Suprapubic skin (tissue), 4 donors: ENCODE data around the gene FKBP4. TPM values are rescaled to one million over a fixed set of nuclear protein-coding genes. Genes with fewer than 3 reads are reported as not detected.

Experiments
- DNase-seq, 2 donors: peaks; one replicate each; pipeline ENCODE4 v3.0.0-alpha.2; 2019; ENCODE audit warnings: low spot score in 2 of 2
- H3K27ac ChIP-seq: fragments of 200-600 bp; sonication (generic); one replicate; pipeline ENCODE4 v1.5.1; 2019
- H3K27me3 ChIP-seq: fragments of 200-600 bp; sonication (generic); one replicate; pipeline ENCODE4 v1.5.1; 2019
- H3K36me3 ChIP-seq: fragments of 200-600 bp; sonication (generic); one replicate; pipeline ENCODE4 v1.5.1; 2019
- H3K4me1 ChIP-seq: fragments of 200-600 bp; sonication (generic); one replicate; pipeline ENCODE4 v1.5.1; 2019
- H3K4me3 ChIP-seq: fragments of 200-600 bp; sonication (generic); one replicate; pipeline ENCODE4 v1.5.1; 2019; ENCODE audit warnings: mild to moderate bottlenecking
- H3K9me3 ChIP-seq: fragments of 200-600 bp; sonication (generic); one replicate; pipeline ENCODE4 v1.5.1; 2019
- CTCF ChIP-seq, 2 donors: fragments of 200-600 bp in 1 of 2; fragments of 450-650 bp in 1 of 2; sonication (generic) in 1 of 2; IDR thresholded peaks; one replicate each; pipeline ENCODE4 v1.5.1; 2016 to 2019; ENCODE audit warnings: antibody characterized with exemption in 2 of 2, mild to moderate bottlenecking in 1 of 2, moderate library complexity in 1 of 2
- EP300 ChIP-seq: sonication (generic); formaldehyde crosslinking; IDR thresholded peaks from one replicate; pipeline ENCODE4 v1.6.1; 2017; ENCODE audit warnings: antibody characterized with exemption
- POLR2A ChIP-seq, 2 donors: fragments of 450-650 bp; IDR thresholded peaks; one replicate each; pipeline ENCODE4 v1.6.1; 2017; ENCODE audit warnings: antibody characterized with exemption in 2 of 2, mild to moderate bottlenecking in 2 of 2, moderate library complexity in 2 of 2
- POLR2AphosphoS5 ChIP-seq, 3 donors: sonication (generic); formaldehyde crosslinking; IDR thresholded peaks; one replicate each; pipeline ENCODE4 v1.6.1; 2017; ENCODE audit warnings: antibody characterized with exemption in 3 of 3
- WGBS: methylation state at CpG from one replicate; pipeline ENCODE4 v1.1.5; 2018; 5-methylcytosine and 5-hydroxymethylcytosine counted together
- total RNA-seq, 4 donors: library from RNA; depleted of rRNA; stranded (reverse); fragments of >200 nt; gene quantifications; one replicate each; pipeline ENCODE4 v1.1.0, GENCODE V29; 2016

Gene FKBP4
- total RNA-seq, 4 donors from 2014 or later = 54.3 to 65.6 (median 59.5) TPM

- Histone ChIP-seq H3K27me3 (no peaks in the 10 kb centered on the region), H3K9me3 (no peaks in the 10 kb centered on the region), H3K36me3 (no peaks in the 10 kb centered on the region), H3K4me3 (no peak overlapping the region), H3K27ac (no peak overlapping the region), H3K4me1 (no peaks in the 10 kb centered on the region)
- TF ChIP-seq CTCF (IDR thresholded peaks at IDR 0.05) (no peak), POLR2A (IDR thresholded peaks at IDR 0.05) (no peak), EP300 (no peak), POLR2AphosphoS5 (IDR thresholded peaks at IDR 0.05) (no peak)
- DNase-seq = no peak
- 64% methylated on average over 4 of the region's 4 CpGs for WGBS
Observed at GRCh38 chr12:2772370-2772769, 22.4 kb upstream of the FKBP4 start.

DNA sequence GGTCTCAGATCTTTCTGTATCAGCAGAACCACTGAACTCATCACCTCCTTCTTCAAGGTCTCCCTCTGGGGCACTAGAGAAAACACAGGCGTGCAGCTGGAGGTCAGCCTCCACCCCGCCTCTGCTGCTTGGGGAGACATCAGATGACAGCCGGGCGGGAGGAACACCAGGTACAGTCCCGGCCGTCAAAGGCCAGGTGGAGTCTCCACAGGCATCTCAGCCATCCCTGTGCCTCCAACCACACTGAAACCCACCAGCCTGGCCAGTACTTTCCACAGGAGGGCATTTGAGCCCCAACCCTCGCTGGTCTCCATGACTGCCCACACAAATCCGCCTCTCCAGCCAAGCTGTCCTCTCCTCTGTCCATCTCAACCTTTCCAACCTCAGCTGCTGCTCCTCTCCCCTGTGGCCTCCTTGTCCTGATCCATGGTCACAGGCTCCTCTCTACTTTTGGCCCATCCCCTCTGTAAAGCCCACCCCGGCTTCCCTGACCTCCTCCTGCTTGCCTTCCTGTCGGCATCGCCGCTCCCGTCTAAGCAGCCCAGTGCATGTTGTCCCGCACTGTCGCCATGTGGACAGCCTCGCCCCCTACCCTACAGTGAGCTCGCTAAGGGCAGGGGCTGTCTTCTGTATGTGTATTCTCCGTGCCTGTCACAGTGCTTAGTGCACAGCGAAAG lies 21.4 kb upstream of the FKBP4 start:
- no peaks in the 10 kb centered on the region for H3K27me3 ChIP-seq
- TF ChIP-seq POLR2AphosphoS5 (IDR thresholded peaks at IDR 0.05) = no peak
- TF ChIP-seq CTCF (IDR thresholded peaks at IDR 0.05) = no peak
- no peak for TF ChIP-seq POLR2A (IDR thresholded peaks at IDR 0.05)
- TF ChIP-seq EP300 = no peak
- WGBS = 90% methylated on average over 17 of the region's 19 CpGs
- H3K27ac ChIP-seq = no peak overlapping the region
- H3K9me3 ChIP-seq = no peaks in the 10 kb centered on the region
- H3K4me3 ChIP-seq = no peak overlapping the region
- H3K36me3 ChIP-seq = no peaks in the 10 kb centered on the region
- no peaks in the 10 kb centered on the region for H3K4me1 ChIP-seq
- DNase-seq = no peak

- Histone ChIP-seq H3K27me3 (no peaks in the 10 kb centered on the region), H3K4me1 (no peaks in the 10 kb centered on the region), H3K4me3 (no peak overlapping the region), H3K27ac (no peak overlapping the region), H3K9me3 (no peaks in the 10 kb centered on the region), H3K36me3 (no peaks in the 10 kb centered on the region)
- 86% methylated on average over 7 of the region's 8 CpGs for WGBS
- TF ChIP-seq CTCF (IDR thresholded peaks at IDR 0.05) = no peak
- no peak for TF ChIP-seq POLR2A (IDR thresholded peaks at IDR 0.05)
- no peak for TF ChIP-seq POLR2AphosphoS5 (IDR thresholded peaks at IDR 0.05)
- no peak for TF ChIP-seq EP300
- no peak for DNase-seq
Observed at GRCh38 chr12:2775431-2775830, 19.3 kb upstream of the FKBP4 start.

DNA sequence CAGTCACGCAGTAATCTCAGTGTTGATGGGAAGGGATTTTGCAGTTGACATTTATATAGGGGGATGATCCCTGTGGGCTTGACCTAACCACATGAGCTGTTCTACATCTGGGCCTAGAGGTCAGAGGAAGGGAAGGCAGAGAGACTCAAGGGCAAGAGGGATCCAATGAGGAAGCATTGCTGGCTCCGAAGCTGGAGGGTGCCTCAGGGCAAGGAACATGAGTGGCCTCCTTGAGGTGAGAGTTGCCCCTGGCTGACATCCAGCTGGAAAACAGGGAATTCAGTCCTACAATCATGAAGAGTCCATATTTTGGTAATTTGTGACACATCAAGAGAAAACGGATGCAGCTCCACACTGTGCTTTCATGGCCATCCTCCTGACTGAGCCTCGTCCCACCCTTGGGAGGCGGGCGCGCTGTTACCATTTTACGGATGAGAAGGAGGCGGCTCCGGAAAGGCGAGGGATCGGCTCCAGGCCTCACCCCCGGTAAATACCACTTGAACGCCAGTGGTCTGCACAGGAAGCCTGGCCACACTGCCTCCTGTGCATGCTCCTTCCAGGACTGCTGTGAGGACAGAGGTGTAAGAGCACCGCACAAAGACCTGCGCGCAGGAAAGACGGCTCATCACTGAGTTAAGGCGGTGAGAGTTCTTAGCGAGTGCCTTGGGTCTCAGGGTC lies 18.5 kb upstream of the FKBP4 start:
- no peaks in the 10 kb centered on the region for H3K9me3 ChIP-seq
- no peak overlapping the region for H3K4me3 ChIP-seq
- H3K27ac ChIP-seq = no peak overlapping the region
- no peak for DNase-seq
- no peaks in the 10 kb centered on the region for H3K4me1 ChIP-seq
- WGBS = 86% methylated on average over 20 of the region's 20 CpGs
- H3K27me3 ChIP-seq = no peaks in the 10 kb centered on the region
- H3K36me3 ChIP-seq = no peaks in the 10 kb centered on the region
- TF ChIP-seq EP300 (no peak), POLR2A (IDR thresholded peaks at IDR 0.05) (no peak), CTCF (IDR thresholded peaks at IDR 0.05) (no peak), POLR2AphosphoS5 (IDR thresholded peaks at IDR 0.05) (no peak)

- Histone ChIP-seq H3K27ac (no peak overlapping the region), H3K27me3 (peaks cover 4% of the 10 kb centered on the region), H3K4me1 (peaks cover 8% of the 10 kb centered on the region), H3K36me3 (no peaks in the 10 kb centered on the region), H3K4me3 (no peak overlapping the region), H3K9me3 (no peaks in the 10 kb centered on the region)
- 75% methylated on average over 4 of the region's 4 CpGs for WGBS
- TF ChIP-seq POLR2A (IDR thresholded peaks at IDR 0.05) (no peak), EP300 (no peak), CTCF (IDR thresholded peaks at IDR 0.05) (no peak), POLR2AphosphoS5 (IDR thresholded peaks at IDR 0.05) (no peak)
- no peak for DNase-seq
Observed at GRCh38 chr12:2779281-2779680, 15.5 kb upstream of the FKBP4 start.
